Frontal cortex (tissue), 4 donors: ENCODE results near the gene RINL. TPM values are rescaled to one million over a fixed set of nuclear protein-coding genes. Genes with fewer than 3 reads are reported as not detected.

Source experiments
- DNase-seq, 2 donors: peaks; one replicate each; pipeline ENCODE4 v3.0.0; 2012; ENCODE audit warnings: low spot score in 2 of 2
- FAIRE-seq: peaks from 2 replicates; lab custom pipeline; 2012; peaks lifted over from hg19 to GRCh38; lab: Jason Lieb, UNC
- total RNA-seq: library from RNA; depleted of rRNA; stranded (reverse); fragments of >200 nt; gene quantifications from one replicate; pipeline ENCODE4 v1.2.3, GENCODE V29; 2014
- donor health status: control.
- donor health status: control.
- donor health status: control.

The RINL gene
- total RNA-seq, 1 donor from 2014 or later, result 5.3 TPM

DNA sequence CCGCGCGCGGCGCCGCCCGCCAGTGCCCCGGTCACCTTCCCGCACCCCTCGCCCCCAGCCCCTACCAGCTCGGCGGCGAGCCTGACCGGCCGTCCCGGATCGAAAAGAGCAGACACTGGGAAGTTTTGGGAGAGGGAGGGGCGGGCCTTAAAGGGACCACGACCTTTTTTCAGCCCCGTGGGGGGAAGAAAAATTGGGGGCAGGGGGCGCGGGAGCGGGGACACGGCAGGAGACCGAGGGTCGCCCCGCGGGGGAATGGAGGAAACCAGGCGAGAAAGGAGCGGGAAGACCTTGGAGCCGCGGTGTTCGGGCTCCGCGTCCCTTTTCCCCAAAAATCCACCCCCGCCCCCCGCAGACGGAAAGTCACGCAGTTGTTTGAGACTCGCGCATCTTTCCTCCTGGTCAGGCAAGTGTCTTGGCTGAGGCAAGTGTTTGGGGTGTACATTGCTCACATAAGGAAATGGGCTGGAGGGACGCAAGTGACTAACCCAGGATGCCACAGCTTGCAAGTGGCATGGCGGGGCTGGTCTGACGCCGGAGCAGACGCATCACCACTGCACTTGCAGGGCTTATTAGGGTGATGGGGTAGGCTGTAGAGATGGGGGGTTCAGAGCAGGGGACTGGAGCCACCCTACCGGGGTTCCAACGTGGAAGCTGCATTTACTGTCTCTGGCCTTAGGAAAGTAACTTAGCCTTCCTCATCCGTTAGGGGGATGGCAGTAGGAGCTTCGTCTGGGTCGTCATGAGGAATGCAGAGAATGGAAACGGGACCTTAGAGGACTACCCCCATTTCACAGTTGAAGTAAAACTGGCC, 25.6 kb downstream of the RINL start:
- DNase-seq (peak in 1 of 2 donors; percentile 47), FAIRE-seq (no peak)

DNA sequence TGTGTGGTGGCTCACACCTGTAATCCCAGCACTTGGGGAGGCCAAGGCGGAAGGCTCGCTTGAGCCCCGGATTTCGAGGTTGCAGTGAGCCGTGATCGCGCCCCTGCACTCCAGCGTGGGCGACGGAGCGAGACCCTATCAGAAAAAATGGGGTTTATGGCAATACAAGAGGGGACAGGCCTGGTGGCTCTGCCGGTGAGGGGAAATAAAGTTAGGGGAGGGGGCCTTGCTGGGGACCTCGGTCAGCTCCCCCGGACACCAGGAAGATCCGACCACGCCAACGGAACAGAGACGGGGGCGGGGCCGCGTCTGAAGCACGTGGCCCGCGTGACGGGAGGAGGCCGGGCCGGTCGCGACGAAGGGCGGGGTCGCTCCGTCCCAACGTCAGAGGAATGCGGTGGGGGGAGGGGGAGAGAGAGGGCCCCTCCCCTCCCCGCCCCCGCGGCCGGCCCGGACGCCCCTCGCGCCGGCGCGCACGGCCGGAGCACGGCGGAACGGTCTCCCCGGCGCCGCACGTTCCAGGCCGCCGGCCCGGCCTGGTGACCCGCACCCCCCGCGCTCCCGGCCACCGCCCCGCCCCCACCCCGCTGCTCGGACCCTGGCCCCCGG, 26.3 kb downstream of the RINL start:
- no peak for FAIRE-seq
- peak; percentile 95 to 98 for DNase-seq

DNA sequence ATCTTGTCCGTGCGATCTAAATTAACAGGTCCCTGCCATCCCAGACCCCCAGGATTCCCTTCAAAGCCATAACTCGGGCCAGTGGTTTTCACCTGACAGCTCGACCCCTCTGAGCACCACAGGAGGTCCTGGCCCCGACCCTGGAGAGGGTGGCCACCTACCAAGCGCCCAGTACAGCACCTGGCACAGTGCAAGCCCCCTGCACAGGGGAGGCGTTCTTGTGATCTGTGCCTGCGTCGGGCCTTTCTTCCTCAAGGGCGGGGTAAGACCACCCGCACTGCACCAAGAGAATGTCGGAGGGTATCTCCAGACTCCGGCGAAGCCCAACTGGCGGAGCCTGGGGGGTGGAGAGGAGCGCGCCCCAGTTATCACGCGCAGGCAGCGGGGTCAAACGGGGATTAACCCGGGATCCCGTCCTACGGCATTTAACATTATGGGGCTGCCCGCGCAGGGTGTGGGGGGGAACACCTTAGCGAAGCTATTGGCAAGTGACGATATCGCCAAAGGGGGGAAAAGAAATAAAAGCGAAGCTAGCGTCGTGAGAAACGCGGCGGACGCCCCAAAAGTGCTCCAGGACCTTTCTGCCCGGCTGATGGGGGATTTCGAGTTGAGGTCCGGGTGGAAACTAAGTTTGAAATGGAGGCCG, 27.0 kb downstream of the RINL start:
- FAIRE-seq (no peak), DNase-seq (no peak)

DNA sequence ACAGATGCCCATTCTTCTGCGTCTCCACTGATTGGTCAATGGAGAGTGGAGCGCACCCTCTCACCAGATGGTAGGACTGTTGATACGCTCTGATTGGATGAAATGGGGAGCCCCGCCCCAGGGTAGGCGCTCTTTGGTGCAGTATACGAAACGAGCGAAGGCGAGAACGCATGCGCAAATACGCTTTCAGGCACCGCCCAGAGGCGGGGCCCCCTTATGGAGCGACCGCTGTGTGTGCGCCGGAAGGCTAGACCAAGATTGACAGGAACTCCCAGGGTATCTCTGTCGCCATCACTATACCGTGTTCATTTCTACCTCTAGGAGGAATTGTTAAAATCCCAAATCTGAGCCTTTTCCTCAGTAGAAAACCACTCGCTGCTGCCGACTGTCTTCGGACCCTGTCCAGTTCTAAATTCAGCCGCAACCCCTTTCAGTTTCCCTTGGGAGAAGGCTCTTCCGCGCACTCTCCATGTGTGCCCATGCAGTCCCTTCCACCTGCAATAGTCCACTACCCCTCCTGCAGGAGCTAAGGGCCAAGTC, 27.6 kb downstream of the RINL start:
- DNase-seq, result peak in 1 of 2 donors; percentile 96
- FAIRE-seq, result no peak

DNA sequence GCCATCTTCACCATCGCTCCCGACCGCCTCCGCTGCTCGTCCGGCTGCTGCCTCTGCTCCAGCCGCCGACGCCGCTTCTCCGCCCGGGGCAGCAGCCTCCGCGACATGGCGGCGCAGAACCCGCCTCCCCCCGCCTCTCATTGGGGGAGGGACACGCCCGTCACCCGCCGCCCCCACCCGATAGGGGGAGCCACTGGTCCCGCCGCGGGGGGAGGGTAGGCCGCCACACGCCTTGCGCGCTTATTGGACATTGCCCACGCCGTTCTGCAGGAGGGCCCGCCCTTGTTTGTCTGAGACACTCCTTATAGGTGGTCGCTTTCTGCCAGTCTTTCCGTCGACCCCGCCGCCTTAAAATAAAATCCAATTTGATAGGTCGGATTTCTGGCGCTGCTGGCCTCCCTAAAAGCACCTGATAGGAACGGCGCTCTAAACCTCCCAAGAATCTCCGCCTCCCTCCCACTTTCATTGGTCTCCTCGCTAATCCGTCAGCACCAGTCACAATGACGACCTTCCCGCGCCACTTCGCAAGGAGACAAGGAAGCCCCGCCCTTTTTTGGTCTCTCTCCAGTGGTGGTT, 28.1 kb downstream of the RINL start, which contains the start of gene HNRNPL:
Gene HNRNPL (minus strand): TSS at position 127 of the 576 bp plus-strand sequence. CDS start 20 bp downstream, at position 107.
- DNase-seq, result peak; percentile 91 to 96
- FAIRE-seq, result peak; percentile 99

DNA sequence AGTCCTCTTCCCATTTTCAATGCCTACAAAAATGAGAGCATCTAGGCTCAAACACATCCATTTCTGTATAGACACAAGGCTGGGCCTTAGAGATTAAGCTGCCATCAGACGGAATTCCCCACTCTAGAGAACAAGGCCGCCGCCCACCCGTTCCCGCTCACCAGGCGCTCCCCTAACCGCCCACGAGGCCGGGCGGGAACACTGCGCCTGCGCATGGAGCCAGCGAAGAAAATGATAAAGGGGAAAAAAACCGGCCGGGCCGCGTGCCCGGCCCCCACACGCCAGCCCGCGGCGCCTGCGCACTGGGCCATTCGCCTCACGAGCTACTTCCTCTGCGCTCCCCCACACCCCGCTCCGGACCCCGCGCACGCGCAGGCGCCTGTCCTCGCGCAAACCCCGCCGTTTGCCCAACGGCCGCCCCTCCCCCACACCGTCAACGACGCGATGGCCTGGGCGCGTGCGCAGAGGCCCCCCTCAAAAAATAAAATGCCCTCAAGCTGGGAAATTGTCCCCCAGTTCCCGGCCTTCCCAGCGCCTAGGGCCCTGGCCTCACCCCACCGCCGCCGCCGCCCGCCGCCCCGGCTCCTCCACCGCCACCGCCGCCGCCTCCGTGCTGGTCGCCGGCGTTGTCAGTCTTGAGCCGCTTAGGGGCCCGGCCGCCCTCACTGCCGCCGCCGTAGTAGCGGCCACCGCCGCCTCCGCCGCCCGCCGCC, 28.8 kb downstream of the RINL start:
- peak; percentile 91 to 93 for DNase-seq
- no peak for FAIRE-seq

- FAIRE-seq (no peak), DNase-seq (no peak)
These were observed 29.6 kb downstream of the RINL start for GRCh38 chr19:38848299-38849146.

DNA sequence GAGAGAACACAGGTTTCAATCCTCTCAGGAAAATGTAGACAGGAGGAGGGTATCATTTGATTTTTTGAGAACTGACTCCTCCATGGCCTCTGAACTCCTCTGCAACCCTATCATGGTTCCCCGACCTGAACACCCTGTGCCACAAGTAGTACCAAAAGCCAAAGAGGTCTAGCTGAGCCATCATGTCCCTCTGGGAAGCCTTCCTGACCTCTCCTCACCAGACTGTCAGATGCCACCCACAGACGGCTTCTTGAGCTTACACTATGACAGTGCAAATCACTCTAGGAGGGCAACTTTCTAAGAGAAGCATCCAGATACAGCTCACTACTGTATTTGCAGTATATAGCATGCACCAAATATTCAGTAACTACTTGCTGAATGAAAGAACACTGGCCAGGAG, 32.0 kb downstream of the RINL start:
- DNase-seq (no peak), FAIRE-seq (no peak)

- DNase-seq (no peak), FAIRE-seq (no peak)
These were observed 32.6 kb downstream of the RINL start for GRCh38 chr19:38845374-38846024.

DNA sequence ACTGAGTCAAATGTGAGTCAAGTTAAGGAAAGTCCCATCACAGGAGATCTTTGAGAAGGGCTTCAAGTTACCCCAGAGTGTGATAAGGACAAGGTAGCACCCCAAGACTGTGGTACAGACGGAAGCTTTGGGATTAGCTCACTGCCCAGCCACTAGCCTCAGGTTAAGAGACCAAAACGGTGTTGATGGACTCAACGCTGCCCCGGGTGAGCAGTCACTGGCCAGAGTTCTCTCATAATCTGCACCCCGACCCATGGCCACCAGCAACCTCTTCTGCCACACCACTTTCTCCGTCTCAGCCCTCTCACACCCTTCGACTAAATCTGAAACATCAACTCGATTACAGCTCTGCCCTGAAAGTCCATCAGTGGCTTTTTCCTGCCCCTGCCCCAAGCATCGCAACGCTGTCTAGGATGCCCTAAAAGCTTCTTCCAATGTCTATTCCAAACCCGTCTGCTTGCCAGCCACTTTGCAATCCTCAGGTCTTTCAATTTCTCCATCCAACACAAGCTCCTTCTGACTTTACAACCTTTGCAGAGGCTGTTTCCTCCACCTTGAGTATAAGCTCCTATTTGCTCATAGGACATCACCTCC, 33.9 kb downstream of the RINL start:
- DNase-seq, result no peak
- no peak for FAIRE-seq

- FAIRE-seq (no peak), DNase-seq (no peak)
These were observed 34.8 kb downstream of the RINL start for GRCh38 chr19:38843175-38843758.

GRCh38 chr19:38842439-38843174, 35.5 kb downstream of the RINL start:
- DNase-seq (no peak), FAIRE-seq (no peak)

DNA sequence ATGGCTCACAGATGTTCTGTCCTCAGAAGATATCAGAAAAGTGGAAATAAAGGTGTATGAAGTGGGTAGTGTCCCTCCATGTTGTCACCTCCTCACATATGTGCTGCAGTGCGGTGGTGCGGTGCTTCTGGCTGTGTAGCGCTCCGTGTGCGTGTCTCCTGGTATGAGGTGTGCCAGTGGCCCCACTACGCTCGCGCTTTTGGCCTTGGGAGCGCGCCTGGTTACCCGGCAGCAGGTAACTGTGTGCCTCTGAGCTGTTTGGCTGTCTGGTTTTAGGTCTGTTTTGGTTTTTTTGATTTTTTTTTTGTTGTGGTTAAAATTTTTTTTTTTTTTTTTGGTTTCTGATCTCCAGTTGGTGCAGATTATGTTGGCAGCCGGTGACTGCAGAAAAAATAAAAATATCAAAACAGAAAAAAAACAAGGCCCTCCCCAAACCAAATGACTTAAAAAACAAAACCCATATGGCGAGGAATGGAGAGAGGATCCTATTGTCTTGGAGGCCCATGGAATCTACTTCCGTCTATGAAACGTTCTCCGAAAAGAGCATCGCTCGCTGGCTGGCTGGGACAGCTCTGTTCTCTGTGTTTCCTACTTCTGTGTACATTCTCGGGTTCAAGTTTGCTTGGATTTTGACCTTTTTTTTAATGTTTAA, 36.2 kb downstream of the RINL start:
- no peak for FAIRE-seq
- DNase-seq, result no peak

- DNase-seq, result no peak
- no peak for FAIRE-seq
These were observed 36.8 kb downstream of the RINL start for GRCh38 chr19:38841180-38841766.

- no peak for FAIRE-seq
These were observed 37.5 kb downstream of the RINL start for GRCh38 chr19:38840583-38840968.

More at GRCh38 chr19:38840583-38840968, 37.5 kb downstream of the RINL start:
- DNase-seq, result no peak
